Astrocyte (in vitro differentiated cells and primary cell): Measurements from ENCODE around the gene HADHB.

ENCODE experiments used
- EZH2 ChIP-seq: IDR thresholded peaks from 2 replicates; pipeline ENCODE4 v1.6.1; 2012; ENCODE audit warnings: mild to moderate bottlenecking, low read length, inconsistent platforms; ENCODE audit not compliant: insufficient read depth
- TF ChIP-seq, protein P1 (sequence below): IDR thresholded peaks from 2 replicates; pipeline ENCODE4 v1.5.1; 2011; ENCODE audit warnings: low read depth, mild to moderate bottlenecking, inconsistent platforms, low read length, moderate library complexity; ENCODE audit not compliant: insufficient read depth

DNA sequence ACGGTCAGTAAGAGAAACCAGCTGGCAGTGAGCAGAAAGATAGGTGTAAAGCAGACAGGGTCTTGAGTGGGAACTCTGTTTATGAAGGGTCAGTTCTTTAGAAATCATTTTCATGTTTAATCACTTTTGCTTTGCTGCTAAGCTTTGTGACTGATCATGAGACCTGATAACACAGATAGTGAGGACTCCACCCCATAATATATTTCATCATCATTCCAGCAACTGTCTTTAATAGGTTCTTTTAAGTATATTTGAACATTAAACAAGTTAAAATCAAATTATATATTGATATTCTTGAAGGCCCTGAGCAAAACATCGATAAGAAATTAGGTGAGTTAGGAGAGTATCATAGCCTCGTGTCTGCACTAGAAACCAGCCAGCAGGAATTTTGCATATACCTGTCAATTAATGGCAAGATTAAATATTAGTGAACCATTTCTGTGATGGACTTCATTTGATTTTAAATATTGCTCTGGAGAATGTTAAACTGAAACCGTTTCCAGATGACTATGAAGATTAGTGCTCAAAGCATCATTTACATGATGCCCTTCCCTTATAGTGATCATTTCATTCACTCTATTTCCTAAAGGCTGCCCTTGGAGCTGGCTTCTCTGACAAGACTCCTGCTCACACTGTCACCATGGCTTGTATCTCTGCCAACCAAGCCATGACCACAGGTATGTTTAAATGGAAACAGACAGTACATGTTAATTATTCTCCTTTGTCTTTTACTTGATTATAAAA, 31.9 kb downstream of the HADHB start:
- TF ChIP-seq, protein P1, sequence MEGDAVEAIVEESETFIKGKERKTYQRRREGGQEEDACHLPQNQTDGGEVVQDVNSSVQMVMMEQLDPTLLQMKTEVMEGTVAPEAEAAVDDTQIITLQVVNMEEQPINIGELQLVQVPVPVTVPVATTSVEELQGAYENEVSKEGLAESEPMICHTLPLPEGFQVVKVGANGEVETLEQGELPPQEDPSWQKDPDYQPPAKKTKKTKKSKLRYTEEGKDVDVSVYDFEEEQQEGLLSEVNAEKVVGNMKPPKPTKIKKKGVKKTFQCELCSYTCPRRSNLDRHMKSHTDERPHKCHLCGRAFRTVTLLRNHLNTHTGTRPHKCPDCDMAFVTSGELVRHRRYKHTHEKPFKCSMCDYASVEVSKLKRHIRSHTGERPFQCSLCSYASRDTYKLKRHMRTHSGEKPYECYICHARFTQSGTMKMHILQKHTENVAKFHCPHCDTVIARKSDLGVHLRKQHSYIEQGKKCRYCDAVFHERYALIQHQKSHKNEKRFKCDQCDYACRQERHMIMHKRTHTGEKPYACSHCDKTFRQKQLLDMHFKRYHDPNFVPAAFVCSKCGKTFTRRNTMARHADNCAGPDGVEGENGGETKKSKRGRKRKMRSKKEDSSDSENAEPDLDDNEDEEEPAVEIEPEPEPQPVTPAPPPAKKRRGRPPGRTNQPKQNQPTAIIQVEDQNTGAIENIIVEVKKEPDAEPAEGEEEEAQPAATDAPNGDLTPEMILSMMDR: no peak
- no peak for TF ChIP-seq EZH2
